ENCODE results near the gene IPCEF1.

GRCh38 chr6:154242617-154243357, 113.8 kb downstream of the IPCEF1 start:
- TF ChIP-seq EZH2phosphoT487 (IDR thresholded peaks at IDR 0.05; ENCODE audit: borderline replicate concordance) (no peak), CTCF (conservative IDR thresholded peaks at IDR 0.05; ENCODE audit: low read length) (no peak)
